Lower leg skin (tissue), 3 donors: ENCODE data around the gene ANTXR1.

Source experiments
- CTCF ChIP-seq, 3 donors: fragments of 450-650 bp; IDR thresholded peaks; one replicate each; pipeline ENCODE4 v1.5.1; 2016; ENCODE audit warnings: antibody characterized with exemption in 3 of 3, mild to moderate bottlenecking in 3 of 3, moderate library complexity in 2 of 3
- POLR2A ChIP-seq, 2 donors: fragments of 450-650 bp; IDR thresholded peaks; one replicate each; pipeline ENCODE4 v1.6.1; 2016 to 2017; ENCODE audit warnings: antibody characterized with exemption in 2 of 2, mild to moderate bottlenecking in 1 of 2, moderate library complexity in 1 of 2

GRCh38 chr2:69231612-69232277, 218.8 kb downstream of the ANTXR1 start:
- TF ChIP-seq POLR2A (IDR thresholded peaks at IDR 0.05), result no peak
- no peak for TF ChIP-seq CTCF (IDR thresholded peaks at IDR 0.05)
